ENCODE measurements around the gene CREB3L2. TPM values are rescaled to one million over a fixed set of nuclear protein-coding genes. Genes with fewer than 3 reads are reported as not detected.

The CREB3L2 gene
- total RNA-seq, 4 donors from 2014 or later, result 2.8 to 12.0 (median 5.4) TPM

DNA sequence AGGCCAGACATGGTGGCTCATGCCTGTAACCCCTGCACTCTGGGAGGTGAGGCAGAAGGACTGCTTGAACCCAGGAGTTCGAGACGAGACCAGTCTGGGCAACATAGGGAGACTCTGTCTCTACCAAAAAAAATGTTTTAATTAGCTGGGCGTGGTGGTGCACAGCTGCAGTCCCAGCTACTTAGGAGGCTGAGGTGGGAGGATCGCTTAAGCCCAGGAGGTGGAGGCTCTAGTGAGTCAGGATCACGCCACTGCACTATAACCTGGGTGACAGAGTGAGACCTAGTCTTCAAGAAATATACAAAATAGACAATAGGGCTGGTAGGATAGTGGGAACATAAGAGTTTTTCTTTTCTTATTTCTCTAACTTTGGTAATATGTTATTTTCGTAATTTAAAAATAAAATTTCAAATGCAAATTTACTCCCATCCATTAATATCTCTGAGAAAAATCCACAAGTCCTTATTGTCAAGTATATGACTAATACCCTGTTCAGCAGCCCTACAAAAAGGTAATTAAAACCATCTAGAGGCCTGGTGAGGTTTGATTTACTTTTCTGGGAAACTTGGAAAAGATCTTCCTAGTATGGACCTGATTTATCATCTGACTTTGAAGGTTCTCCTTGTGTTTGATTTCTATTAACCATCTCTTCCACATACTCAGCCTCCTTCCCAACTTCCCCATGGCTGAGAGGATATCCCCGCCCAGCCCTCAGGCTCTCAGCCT is 50.0 kb downstream of the CREB3L2 start:
- Histone ChIP-seq H3K27ac (no peak overlapping the region), H3K27me3 (no peaks in the 10 kb centered on the region), H3K4me3 (no peak overlapping the region), H3K9me3 (no peaks in the 10 kb centered on the region), H3K4me1 (peaks cover 32 to 56% of the 10 kb centered on the region in 2 donors), H3K36me3 (no peaks in the 10 kb centered on the region)
- TF ChIP-seq, protein P1, sequence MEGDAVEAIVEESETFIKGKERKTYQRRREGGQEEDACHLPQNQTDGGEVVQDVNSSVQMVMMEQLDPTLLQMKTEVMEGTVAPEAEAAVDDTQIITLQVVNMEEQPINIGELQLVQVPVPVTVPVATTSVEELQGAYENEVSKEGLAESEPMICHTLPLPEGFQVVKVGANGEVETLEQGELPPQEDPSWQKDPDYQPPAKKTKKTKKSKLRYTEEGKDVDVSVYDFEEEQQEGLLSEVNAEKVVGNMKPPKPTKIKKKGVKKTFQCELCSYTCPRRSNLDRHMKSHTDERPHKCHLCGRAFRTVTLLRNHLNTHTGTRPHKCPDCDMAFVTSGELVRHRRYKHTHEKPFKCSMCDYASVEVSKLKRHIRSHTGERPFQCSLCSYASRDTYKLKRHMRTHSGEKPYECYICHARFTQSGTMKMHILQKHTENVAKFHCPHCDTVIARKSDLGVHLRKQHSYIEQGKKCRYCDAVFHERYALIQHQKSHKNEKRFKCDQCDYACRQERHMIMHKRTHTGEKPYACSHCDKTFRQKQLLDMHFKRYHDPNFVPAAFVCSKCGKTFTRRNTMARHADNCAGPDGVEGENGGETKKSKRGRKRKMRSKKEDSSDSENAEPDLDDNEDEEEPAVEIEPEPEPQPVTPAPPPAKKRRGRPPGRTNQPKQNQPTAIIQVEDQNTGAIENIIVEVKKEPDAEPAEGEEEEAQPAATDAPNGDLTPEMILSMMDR (IDR thresholded peaks at IDR 0.05 in 4 of 5, conservative IDR thresholded peaks at IDR 0.05 in 1 of 5), result no peak
- TF ChIP-seq POLR2A (IDR thresholded peaks at IDR 0.05), result no peak
- in situ Hi-C loops (cut with MboI; ENCODE audit: low sequenced_read_pairs in 4 of 4), result no loop called here
- DNase-seq, result no peak
- ATAC-seq, result no peak
- intact Hi-C loops (cut with DNase I; ENCODE audit: low total_unique reads), result no loop called here

DNA sequence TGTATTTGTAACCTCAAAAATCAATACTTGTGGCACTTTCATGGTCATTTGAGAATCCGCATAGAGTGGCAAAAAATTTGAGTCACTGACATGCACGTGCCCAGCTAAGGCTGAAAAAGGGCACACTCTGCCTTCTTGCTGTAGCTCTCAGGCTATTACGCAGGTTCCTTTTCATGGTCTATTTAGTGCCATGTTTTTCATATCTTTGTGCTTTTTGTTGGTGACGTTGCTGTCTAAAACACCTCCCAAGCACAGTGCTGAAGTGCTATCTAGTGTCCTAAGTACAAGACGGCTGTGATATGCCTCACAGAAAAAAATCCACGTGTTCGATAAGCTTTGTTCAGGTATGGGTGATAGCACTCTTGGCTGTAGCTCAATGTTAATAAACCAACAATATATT is 50.9 kb downstream of the CREB3L2 start:
- Histone ChIP-seq H3K9me3 (no peaks in the 10 kb centered on the region), H3K27me3 (no peaks in the 10 kb centered on the region), H3K27ac (no peak overlapping the region), H3K4me3 (no peak overlapping the region), H3K36me3 (no peaks in the 10 kb centered on the region), H3K4me1 (peaks cover 26 to 48% of the 10 kb centered on the region in 2 donors)
- in situ Hi-C loops (cut with MboI; ENCODE audit: low sequenced_read_pairs in 4 of 4) (no loop called here), intact Hi-C loops (cut with DNase I; ENCODE audit: low total_unique reads) (no loop called here)
- TF ChIP-seq POLR2A (IDR thresholded peaks at IDR 0.05), result no peak
- TF ChIP-seq, protein P1 (IDR thresholded peaks at IDR 0.05 in 4 of 5, conservative IDR thresholded peaks at IDR 0.05 in 1 of 5), result no peak
- no peak for DNase-seq
- no peak for ATAC-seq

DNA sequence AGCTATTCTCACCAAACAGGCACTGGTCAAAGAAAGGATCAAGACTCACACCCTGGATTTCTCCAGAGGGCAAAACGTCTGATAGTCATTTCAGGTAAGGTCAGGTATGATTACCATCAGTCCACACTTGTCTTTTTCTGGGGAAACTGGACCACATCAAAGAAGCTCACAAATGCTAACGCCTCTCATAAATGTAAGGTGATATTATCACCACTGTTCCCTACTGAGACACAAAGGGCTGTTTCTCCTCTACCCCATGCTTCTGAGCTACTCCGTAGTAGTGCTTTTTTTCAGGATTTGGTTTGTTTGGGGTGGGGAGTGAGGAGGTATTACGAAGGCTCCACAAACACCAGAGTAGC is 51.6 kb downstream of the CREB3L2 start:
- no peak overlapping the region for H3K4me3 ChIP-seq
- in situ Hi-C loops (cut with MboI; ENCODE audit: low sequenced_read_pairs in 4 of 4), result no loop called here
- no peaks in the 10 kb centered on the region for H3K9me3 ChIP-seq
- no peak for ATAC-seq
- peaks cover 19 to 42% of the 10 kb centered on the region in 2 donors for H3K4me1 ChIP-seq
- intact Hi-C loops (cut with DNase I; ENCODE audit: low total_unique reads), result no loop called here
- no peak for DNase-seq
- no peaks in the 10 kb centered on the region for H3K27me3 ChIP-seq
- H3K36me3 ChIP-seq, result no peaks in the 10 kb centered on the region
- no peak overlapping the region for H3K27ac ChIP-seq
- TF ChIP-seq, protein P1 (IDR thresholded peaks at IDR 0.05 in 4 of 5, conservative IDR thresholded peaks at IDR 0.05 in 1 of 5), result no peak
- no peak for TF ChIP-seq POLR2A (IDR thresholded peaks at IDR 0.05)

DNA sequence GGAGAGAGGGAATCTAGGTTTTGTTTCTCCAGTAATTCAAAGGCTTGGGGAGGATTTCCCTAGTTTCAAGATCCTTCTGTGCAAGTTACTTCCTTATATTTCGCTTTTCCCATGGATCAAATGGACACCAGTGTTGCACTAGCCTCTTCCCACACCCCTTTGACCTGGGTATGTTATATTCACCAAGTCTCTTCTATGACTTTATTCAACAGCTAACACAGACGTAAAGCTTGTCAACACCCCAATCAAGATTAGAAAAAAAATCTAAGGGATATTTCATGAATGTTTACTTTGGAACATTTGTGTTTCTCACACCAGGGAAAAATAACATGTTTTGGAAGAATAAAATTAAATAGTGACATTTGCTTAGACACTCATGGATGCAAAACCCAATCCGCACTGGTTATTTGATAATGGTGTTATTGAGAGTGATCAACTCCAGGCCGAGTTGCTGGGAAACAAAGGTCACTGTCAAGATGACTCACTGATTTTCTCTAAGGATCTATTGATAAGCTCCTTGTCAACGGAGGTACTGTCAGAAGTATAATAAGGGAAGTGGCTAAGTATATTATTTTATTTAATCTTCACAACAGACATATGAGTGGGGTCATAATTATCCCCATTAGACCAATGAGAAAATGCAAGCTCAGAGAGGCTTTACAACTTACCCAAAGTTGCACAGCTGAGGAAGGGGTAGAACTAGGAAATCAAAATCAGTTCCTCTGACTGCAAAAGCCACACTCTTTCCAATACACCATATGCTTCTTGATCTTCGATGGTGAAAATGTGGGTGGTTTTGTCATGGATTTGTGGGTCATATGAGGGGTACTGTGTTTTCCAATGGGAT is 52.2 kb downstream of the CREB3L2 start:
- H3K27me3 ChIP-seq, result no peaks in the 10 kb centered on the region
- intact Hi-C loops (cut with DNase I; ENCODE audit: low total_unique reads) (no loop called here), in situ Hi-C loops (cut with MboI; ENCODE audit: low sequenced_read_pairs in 4 of 4) (no loop called here)
- no peak overlapping the region for H3K4me3 ChIP-seq
- H3K36me3 ChIP-seq, result no peaks in the 10 kb centered on the region
- no peak overlapping the region for H3K27ac ChIP-seq
- ATAC-seq, result no peak
- peaks cover 15 to 36% of the 10 kb centered on the region in 2 donors for H3K4me1 ChIP-seq
- no peaks in the 10 kb centered on the region for H3K9me3 ChIP-seq
- TF ChIP-seq, protein P1 (IDR thresholded peaks at IDR 0.05 in 4 of 5, conservative IDR thresholded peaks at IDR 0.05 in 1 of 5), result no peak
- TF ChIP-seq POLR2A (IDR thresholded peaks at IDR 0.05), result no peak
- DNase-seq, result no peak
